Suppressor macrophage treated with lipopolysaccharide for 4 hours (primary cell): ENCODE data around the gene ING4.

Source experiments
- DNase-seq: peaks from one replicate; pipeline ENCODE4 v3.0.0-alpha.2; 2020

ING4 gene

GRCh38 chr12:6635375-6635855 lies 27.5 kb downstream of the ING4 start:
- DNase-seq: no peak

- peak; percentile 62 for DNase-seq
Measured at GRCh38 chr12:6632026-6632983, 30.6 kb downstream of the ING4 start.

GRCh38 chr12:6631549-6631961 lies 31.4 kb downstream of the ING4 start:
- no peak for DNase-seq

GRCh38 chr12:6630736-6631135 lies 32.2 kb downstream of the ING4 start:
- DNase-seq: no peak

- DNase-seq: no peak
Measured at GRCh38 chr12:6627616-6628015, 35.3 kb downstream of the ING4 start.

GRCh38 chr12:6626654-6627283 lies 36.1 kb downstream of the ING4 start:
- DNase-seq: no peak

- DNase-seq: no peak
Measured at GRCh38 chr12:6620885-6621274, 42.0 kb downstream of the ING4 start.

GRCh38 chr12:6620137-6620884 lies 42.6 kb downstream of the ING4 start:
- DNase-seq: peak; percentile 82

- DNase-seq: peak; percentile 45
Measured at GRCh38 chr12:6618483-6619225, 44.3 kb downstream of the ING4 start.

GRCh38 chr12:6615802-6616201 lies 47.1 kb downstream of the ING4 start:
- DNase-seq: no peak

GRCh38 chr12:6614513-6615172 lies 48.3 kb downstream of the ING4 start:
- no peak for DNase-seq

GRCh38 chr12:6613776-6614512 lies 49.0 kb downstream of the ING4 start:
- peak; percentile 62 for DNase-seq

- DNase-seq: no peak
Measured at GRCh38 chr12:6613015-6613775, 49.7 kb downstream of the ING4 start.

- DNase-seq: no peak
Measured at GRCh38 chr12:6612652-6613014, 50.3 kb downstream of the ING4 start.

GRCh38 chr12:6612247-6612646 lies 50.7 kb downstream of the ING4 start:
- no peak for DNase-seq

GRCh38 chr12:6608592-6609281 lies 54.2 kb downstream of the ING4 start:
- no peak for DNase-seq

GRCh38 chr12:6607751-6608591 lies 54.9 kb downstream of the ING4 start:
- DNase-seq: no peak

GRCh38 chr12:6606331-6607131 lies 56.4 kb downstream of the ING4 start:
- DNase-seq: peak; percentile 59
